Iris pigment epithelial cell (primary cell): Measurements from ENCODE around the gene NANP.
"Not testable (repeated sequence)": the region's sequence is repeated elsewhere in the genome, so short reads cannot be mapped to it uniquely, and the experiment has no call there.

Experiments
- DNase-seq: peaks from one replicate; pipeline ENCODE4 v3.0.0-alpha.2; 2011; ENCODE audit warnings: low read depth

The NANP gene

GRCh38 chr20:25623736-25624499 is at the start of gene NANP:
NANP (minus strand) TSS chr20:25624014; CDS start chr20:25623948, 66 bp downstream.
- DNase-seq, result peak; percentile 98

GRCh38 chr20:25672659-25673235 is 48.9 kb upstream of the NANP start:
- DNase-seq, result no peak

- DNase-seq, result peak; percentile 89
Measured at GRCh38 chr20:25669826-25670422, 46.1 kb upstream of the NANP start.

- DNase-seq, result no peak
Measured at GRCh38 chr20:25668446-25668845, 44.6 kb upstream of the NANP start.

GRCh38 chr20:25659999-25660398 is 36.2 kb upstream of the NANP start:
- DNase-seq, result no peak

- no peak for DNase-seq
Measured at GRCh38 chr20:25654487-25654886, 30.7 kb upstream of the NANP start.

GRCh38 chr20:25652866-25653265 is 29.1 kb upstream of the NANP start:
- not testable (repeated sequence) for DNase-seq

- no peak for DNase-seq
Measured at GRCh38 chr20:25644814-25645213, 21.0 kb upstream of the NANP start.

GRCh38 chr20:25643716-25644115 is 19.9 kb upstream of the NANP start:
- DNase-seq, result no peak

GRCh38 chr20:25637247-25637646 is 13.4 kb upstream of the NANP start:
- DNase-seq, result no peak

- no peak for DNase-seq
Measured at GRCh38 chr20:25632940-25633790, 9.4 kb upstream of the NANP start.

GRCh38 chr20:25630615-25631014 is 6.8 kb upstream of the NANP start:
- DNase-seq, result not testable (repeated sequence)

GRCh38 chr20:25629816-25630499 is 6.1 kb upstream of the NANP start:
- DNase-seq, result no peak

- no peak for DNase-seq
Measured at GRCh38 chr20:25626779-25627178, 3.0 kb upstream of the NANP start.

GRCh38 chr20:25624500-25624939 is 706 bp upstream of the NANP start:
- no peak for DNase-seq

- DNase-seq, result peak; percentile 36
Measured at GRCh38 chr20:25623225-25623735, 534 bp downstream of the NANP start.

- no peak for DNase-seq
Measured at GRCh38 chr20:25622450-25623224, 1.2 kb downstream of the NANP start.

GRCh38 chr20:25622049-25622448 is 1.8 kb downstream of the NANP start:
- no peak for DNase-seq

- DNase-seq, result no peak
Measured at GRCh38 chr20:25619514-25619913, 4.3 kb downstream of the NANP start.

- DNase-seq, result no peak
Measured at GRCh38 chr20:25608774-25609173, 15.0 kb downstream of the NANP start.
